ENCODE data around the gene SSRP1.
"Not testable (repeated sequence)": the region's sequence is repeated elsewhere in the genome, so short reads cannot be mapped to it uniquely, and the experiment has no call there.

Gene SSRP1

DNA sequence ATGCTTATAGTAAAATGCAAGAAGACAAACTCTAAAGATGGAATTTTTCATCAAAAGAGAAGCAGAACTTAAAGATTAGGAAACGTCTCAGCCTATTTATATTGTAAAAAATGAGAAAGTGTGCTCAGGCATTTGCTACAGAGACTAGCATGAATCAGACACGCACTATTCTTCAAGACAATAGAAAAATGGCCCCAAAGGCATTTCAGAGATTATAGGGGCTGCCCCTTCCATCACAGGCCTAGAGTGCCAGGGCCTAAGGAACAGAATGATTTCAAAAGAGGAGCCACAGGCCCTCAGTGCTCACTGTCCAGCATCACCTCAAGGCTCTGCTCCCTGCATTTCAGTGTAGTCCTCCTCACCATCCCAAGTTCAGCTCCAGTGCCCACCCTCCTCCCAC is 38.5 kb downstream of the SSRP1 start:
- Histone ChIP-seq H3K4me3 (replicated peaks; ENCODE audit: low read depth, low read length) (no peak overlapping the region), H3K36me3 (ENCODE audit: control insufficient read depth, insufficient read depth, low read length) (peaks cover 4% of the 10 kb centered on the region), H3K27me3 (replicated peaks; ENCODE audit: control insufficient read depth, insufficient read depth, low read length) (no peaks in the 10 kb centered on the region)
- no peak for DNase-seq (ENCODE audit: extremely low read depth, insufficient read length)
- TF ChIP-seq, protein P1, sequence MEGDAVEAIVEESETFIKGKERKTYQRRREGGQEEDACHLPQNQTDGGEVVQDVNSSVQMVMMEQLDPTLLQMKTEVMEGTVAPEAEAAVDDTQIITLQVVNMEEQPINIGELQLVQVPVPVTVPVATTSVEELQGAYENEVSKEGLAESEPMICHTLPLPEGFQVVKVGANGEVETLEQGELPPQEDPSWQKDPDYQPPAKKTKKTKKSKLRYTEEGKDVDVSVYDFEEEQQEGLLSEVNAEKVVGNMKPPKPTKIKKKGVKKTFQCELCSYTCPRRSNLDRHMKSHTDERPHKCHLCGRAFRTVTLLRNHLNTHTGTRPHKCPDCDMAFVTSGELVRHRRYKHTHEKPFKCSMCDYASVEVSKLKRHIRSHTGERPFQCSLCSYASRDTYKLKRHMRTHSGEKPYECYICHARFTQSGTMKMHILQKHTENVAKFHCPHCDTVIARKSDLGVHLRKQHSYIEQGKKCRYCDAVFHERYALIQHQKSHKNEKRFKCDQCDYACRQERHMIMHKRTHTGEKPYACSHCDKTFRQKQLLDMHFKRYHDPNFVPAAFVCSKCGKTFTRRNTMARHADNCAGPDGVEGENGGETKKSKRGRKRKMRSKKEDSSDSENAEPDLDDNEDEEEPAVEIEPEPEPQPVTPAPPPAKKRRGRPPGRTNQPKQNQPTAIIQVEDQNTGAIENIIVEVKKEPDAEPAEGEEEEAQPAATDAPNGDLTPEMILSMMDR (IDR thresholded peaks at IDR 0.05; ENCODE audit: insufficient read depth, low read length, poor library complexity, severe bottlenecking): no peak

DNA sequence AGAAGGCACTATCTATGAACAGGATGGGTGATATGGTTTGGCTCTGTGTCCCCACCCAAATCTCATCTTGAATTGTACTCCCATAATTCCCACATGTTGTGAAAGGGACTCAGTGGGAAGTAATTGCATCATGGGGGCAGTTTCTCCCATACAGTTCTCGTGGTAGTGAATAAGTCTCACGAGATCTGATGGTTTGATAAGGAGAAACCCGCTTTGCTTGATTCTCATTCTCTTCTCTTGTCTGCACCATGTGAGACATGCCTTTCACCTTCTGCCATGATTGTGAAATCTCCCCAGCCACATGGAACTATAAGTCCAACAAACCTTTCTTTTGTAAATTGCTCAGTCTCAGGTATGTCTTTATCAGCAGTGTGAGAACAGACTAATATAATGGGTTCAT is 39.5 kb downstream of the SSRP1 start:
- DNase-seq (ENCODE audit: extremely low read depth, insufficient read length): not testable (repeated sequence)

DNA sequence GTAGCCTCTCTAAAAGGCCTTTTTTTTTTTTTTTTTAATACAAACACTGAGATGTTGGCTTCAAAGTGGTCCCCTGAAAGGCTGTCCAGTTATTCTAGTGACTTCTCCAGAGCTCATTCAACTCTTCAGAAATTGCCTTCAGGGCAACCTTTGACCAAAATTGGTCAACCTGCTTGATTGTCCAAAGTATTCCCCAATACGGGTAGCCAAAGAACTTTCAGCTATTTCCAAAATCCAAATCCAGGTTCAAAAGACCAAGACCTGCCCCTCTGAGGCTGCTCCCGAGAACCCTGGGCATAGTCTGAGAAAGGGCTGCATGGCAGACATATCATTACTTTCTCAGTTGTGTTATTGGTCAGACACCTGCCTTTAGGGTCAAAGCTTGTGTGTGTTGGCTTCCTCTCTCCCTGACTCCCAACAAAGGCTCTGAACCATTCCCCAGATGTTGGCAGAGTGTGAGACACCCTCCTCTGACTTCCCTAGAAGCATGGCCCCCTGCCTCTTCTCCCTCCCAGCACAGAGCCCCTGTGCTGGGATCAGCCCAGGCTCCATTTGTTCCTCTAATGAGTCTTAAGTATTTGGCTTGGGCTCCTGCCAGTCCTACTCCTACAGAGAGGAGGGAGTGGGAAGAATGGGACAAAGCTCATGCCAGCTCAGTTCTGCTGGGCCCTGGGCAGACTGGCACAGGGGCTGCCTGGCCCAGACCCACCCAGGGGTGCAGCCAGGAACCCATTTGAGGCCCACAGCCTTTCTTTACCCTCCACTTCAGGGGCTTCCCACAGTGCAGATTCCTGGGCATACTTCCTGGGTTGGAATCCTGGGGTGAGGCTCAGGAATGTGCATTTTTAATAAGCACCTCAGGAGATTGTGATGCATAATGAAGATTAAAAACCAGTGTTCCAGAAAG is 41.2 kb downstream of the SSRP1 start:
- H3K4me3 ChIP-seq (replicated peaks; ENCODE audit: low read depth, low read length): no peak overlapping the region
- H3K27me3 ChIP-seq (replicated peaks; ENCODE audit: control insufficient read depth, insufficient read depth, low read length): no peaks in the 10 kb centered on the region
- TF ChIP-seq, protein P1 (IDR thresholded peaks at IDR 0.05; ENCODE audit: insufficient read depth, low read length, poor library complexity, severe bottlenecking): no peak
- no peak for DNase-seq (ENCODE audit: extremely low read depth, insufficient read length)
- H3K36me3 ChIP-seq (ENCODE audit: control insufficient read depth, insufficient read depth, low read length): no peaks in the 10 kb centered on the region; the same call in 1 of the 2 replicates

More for the DNA sequence above, 39.5 kb downstream of the SSRP1 start:
- H3K4me3 ChIP-seq (replicated peaks; ENCODE audit: low read depth, low read length); H3K27me3 ChIP-seq (replicated peaks; ENCODE audit: control insufficient read depth, insufficient read depth, low read length); H3K36me3 ChIP-seq (ENCODE audit: control insufficient read depth, insufficient read depth, low read length): not testable (repeated sequence)

DNA sequence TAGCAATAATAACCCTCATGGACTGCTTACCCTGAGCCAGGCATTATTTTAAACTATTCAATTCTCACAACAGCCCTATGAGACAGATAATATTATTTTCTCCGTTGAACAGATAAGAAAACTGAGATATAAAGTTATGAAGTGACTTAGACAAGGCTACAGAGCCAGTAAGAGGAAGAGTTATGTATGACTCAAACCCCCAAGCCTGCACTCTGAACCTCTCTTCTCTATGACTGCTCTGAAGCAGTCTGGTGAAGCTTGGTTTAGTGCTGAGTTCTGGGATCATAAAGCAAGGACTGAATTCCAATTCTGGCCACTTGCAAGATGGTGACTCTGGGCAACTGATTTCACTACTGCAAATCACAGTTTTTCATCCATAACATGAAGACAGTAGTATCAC is 45.4 kb downstream of the SSRP1 start:
- H3K27me3 ChIP-seq (replicated peaks; ENCODE audit: control insufficient read depth, insufficient read depth, low read length): no peaks in the 10 kb centered on the region; the same call in 1 of the 2 replicates
- H3K4me3 ChIP-seq (replicated peaks; ENCODE audit: low read depth, low read length): no peak overlapping the region
- no peaks in the 10 kb centered on the region for H3K36me3 ChIP-seq (ENCODE audit: control insufficient read depth, insufficient read depth, low read length)
- no peak for DNase-seq (ENCODE audit: extremely low read depth, insufficient read length)
- TF ChIP-seq, protein P1 (IDR thresholded peaks at IDR 0.05; ENCODE audit: insufficient read depth, low read length, poor library complexity, severe bottlenecking): no peak

DNA sequence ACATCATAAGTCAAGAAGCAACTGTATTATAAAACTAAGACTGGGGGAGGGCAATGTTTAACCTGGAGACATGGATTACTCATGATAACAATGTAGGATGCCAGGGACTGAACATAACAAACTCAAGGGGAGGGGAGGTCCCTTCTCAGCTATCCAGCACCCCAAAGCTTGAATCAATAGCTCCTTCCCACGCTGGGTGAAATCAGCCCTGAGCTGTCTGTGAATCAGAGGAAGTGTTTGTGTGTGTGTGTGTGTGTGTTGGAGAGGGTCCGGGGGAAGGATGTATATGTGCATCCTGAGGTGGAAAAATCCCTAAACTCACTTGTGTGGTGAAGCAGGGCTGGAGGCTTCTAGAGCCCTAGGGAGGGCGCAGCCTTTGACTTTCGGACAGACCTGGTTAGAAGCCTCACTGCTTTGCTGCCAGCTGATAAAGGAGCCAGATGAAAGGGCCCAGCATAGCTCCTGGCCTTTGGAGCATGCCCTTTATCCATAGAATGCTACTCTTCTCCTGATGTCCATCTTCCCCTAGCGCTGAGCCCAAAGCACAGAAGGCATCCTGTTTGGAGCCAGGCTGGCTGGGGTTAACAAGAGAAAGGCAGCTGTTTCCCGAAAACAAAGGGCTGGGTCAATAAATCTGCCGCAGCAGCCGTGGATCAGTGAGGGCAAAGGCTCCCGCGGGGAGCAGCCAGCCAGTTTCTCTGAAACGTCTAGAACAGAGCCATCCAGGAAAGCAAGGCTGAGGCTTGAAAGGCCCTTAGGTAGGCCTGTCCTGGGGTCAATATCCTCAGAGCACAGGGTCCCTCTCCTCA is 46.7 kb downstream of the SSRP1 start:
- Histone ChIP-seq H3K4me3 (replicated peaks; ENCODE audit: low read depth, low read length) (no peak overlapping the region), H3K27me3 (replicated peaks; ENCODE audit: control insufficient read depth, insufficient read depth, low read length) (no peaks in the 10 kb centered on the region; the same call in 1 of the 2 replicates), H3K36me3 (ENCODE audit: control insufficient read depth, insufficient read depth, low read length) (no peaks in the 10 kb centered on the region)
- TF ChIP-seq, protein P1 (IDR thresholded peaks at IDR 0.05; ENCODE audit: insufficient read depth, low read length, poor library complexity, severe bottlenecking): no peak
- DNase-seq (ENCODE audit: extremely low read depth, insufficient read length): no peak

DNA sequence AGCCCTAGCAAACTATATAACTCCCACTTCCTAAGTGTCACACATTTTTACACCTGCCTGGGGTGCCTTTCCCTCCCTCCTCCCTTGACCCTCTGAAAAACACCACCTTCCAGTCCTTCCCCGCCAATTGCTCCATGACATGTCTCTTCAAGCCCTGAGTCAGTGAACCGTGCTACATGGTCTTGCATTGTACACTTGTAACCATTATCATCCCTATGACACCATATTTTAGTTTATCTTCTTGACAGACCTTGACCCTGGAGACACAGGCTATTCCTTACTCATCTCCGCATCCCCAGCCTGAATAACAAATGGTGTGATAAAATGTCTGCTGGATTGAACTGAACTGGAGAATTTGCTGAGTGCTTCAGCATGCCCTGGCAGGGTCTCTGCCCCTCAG is 47.8 kb downstream of the SSRP1 start:
- Histone ChIP-seq H3K27me3 (replicated peaks; ENCODE audit: control insufficient read depth, insufficient read depth, low read length) (no peaks in the 10 kb centered on the region; the same call in 1 of the 2 replicates), H3K36me3 (ENCODE audit: control insufficient read depth, insufficient read depth, low read length) (no peaks in the 10 kb centered on the region), H3K4me3 (replicated peaks; ENCODE audit: low read depth, low read length) (no peak overlapping the region)
- no peak for DNase-seq (ENCODE audit: extremely low read depth, insufficient read length)
- TF ChIP-seq, protein P1 (IDR thresholded peaks at IDR 0.05; ENCODE audit: insufficient read depth, low read length, poor library complexity, severe bottlenecking): no peak
